ENCODE measurements around the gene C22orf23.
"Not testable (repeated sequence)": the region's sequence is repeated elsewhere in the genome, so short reads cannot be mapped to it uniquely, and the experiment has no call there.

Gene C22orf23

GRCh38 chr22:37982938-37983859 lies 29.8 kb upstream of the C22orf23 start:
- ChIA-PET CTCF (no interaction called here), POLR2A (no interaction called here)
- no peak for DNase-seq (ENCODE audit: low read depth, low spot score)
- TF ChIP-seq, protein P1, sequence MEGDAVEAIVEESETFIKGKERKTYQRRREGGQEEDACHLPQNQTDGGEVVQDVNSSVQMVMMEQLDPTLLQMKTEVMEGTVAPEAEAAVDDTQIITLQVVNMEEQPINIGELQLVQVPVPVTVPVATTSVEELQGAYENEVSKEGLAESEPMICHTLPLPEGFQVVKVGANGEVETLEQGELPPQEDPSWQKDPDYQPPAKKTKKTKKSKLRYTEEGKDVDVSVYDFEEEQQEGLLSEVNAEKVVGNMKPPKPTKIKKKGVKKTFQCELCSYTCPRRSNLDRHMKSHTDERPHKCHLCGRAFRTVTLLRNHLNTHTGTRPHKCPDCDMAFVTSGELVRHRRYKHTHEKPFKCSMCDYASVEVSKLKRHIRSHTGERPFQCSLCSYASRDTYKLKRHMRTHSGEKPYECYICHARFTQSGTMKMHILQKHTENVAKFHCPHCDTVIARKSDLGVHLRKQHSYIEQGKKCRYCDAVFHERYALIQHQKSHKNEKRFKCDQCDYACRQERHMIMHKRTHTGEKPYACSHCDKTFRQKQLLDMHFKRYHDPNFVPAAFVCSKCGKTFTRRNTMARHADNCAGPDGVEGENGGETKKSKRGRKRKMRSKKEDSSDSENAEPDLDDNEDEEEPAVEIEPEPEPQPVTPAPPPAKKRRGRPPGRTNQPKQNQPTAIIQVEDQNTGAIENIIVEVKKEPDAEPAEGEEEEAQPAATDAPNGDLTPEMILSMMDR (IDR thresholded peaks at IDR 0.05; ENCODE audit: insufficient read depth, low read length, missing control alignments), result peak; percentile 3
- no peak overlapping the region for H3K4me3 ChIP-seq (ENCODE audit: low read depth, low read length)

- H3K4me3 ChIP-seq (ENCODE audit: low read depth, low read length), result no peak overlapping the region
- POLR2A ChIA-PET, result no interaction called here
- DNase-seq (ENCODE audit: low read depth, low spot score), result no peak
- TF ChIP-seq, protein P1 (IDR thresholded peaks at IDR 0.05; ENCODE audit: insufficient read depth, low read length, missing control alignments), result no peak
- CTCF ChIA-PET, result no interaction called here
Observed at GRCh38 chr22:37982151-37982785, 28.9 kb upstream of the C22orf23 start.

DNA sequence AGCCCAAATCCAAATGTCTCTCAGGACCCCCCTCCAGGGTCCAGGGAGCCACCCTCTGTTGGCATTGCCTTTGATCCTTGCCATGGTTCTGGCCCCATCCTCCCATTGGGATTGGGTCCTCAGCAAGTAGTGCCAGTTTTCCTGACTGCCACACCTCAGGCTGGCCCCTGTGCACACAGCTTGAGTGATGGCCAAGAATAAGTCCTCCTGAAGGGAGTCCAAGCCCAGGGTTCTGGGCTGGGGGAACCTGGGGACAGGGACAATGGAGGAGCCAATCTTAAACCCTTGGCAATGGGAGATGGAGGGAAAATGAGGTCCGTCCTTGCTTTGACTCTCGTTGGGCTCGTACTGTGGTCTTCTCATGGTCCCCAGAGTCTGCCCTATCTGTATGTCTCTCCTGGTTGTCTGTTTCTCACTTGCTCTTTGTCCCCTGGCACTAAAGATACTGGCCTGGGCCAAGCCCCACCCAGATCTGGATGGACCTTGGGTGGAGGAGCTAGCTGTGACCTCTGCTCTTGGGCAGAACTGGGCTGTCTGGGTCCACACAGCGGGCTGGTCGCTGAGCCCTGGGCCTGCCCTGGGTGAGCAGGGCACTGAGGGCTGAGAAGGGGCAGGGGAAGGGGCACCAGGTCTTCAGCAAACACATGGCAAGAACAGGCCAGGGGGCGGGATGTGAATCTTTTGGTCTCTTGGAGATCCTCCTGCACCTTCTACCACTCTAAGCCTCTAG lies 28.0 kb upstream of the C22orf23 start:
- POLR2A ChIA-PET, result no interaction called here
- H3K4me3 ChIP-seq (ENCODE audit: low read depth, low read length), result no peak overlapping the region
- CTCF ChIA-PET, result no interaction called here
- TF ChIP-seq, protein P1 (IDR thresholded peaks at IDR 0.05; ENCODE audit: insufficient read depth, low read length, missing control alignments), result no peak
- no peak for DNase-seq (ENCODE audit: low read depth, low spot score)

DNA sequence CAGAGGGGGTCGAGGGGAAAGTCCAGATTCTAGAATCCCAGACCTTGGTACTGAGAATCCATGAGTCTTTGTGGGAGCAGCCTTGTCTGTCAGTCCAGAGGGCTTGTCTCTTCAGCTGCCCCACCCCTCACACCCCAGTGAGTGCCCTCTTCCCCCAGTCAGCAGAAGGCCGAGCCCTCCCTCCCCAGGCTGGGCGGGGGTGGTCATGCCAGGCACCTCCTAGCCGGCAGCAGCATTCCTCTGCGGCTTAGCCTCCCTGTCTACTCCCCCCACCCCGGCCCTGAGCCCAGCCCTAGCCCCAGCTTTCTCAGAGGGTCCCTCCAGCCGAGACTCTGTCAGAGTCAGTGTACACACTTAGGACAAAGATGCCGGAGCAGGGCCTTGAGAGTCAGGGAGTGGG lies 26.4 kb upstream of the C22orf23 start:
- no peak overlapping the region for H3K4me3 ChIP-seq (ENCODE audit: low read depth, low read length)
- POLR2A ChIA-PET, result no interaction called here
- no peak for DNase-seq (ENCODE audit: low read depth, low spot score)
- CTCF ChIA-PET, result interaction anchor here (0.8 to 1.3 kb wide), 3 partner anchors 8 to 13 kb away, joined by 3 to 7 read pairs (median 3); no protein-coding TSS in a partner anchor
- TF ChIP-seq, protein P1 (IDR thresholded peaks at IDR 0.05; ENCODE audit: insufficient read depth, low read length, missing control alignments), result no peak

DNA sequence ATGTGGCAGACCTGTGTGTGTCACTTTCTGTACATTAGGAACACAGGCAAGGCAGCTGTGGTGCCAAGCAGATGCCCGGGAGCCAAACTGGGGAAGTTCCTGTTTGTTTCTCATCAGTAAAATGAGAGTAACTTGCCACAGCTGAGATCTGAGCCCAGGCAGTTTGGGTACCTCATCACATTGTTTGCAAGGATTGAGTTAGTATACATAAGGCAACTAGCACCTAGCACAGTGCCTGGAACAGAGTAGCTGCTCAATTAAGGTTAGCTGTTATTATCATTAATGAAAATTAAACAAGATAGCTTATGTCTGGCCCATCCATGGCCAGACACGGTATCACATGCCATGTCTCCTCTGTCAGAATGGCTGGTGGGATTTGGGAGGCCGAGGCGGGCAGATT lies 23.1 kb upstream of the C22orf23 start:
- no peak overlapping the region for H3K4me3 ChIP-seq (ENCODE audit: low read depth, low read length)
- TF ChIP-seq, protein P1 (IDR thresholded peaks at IDR 0.05; ENCODE audit: insufficient read depth, low read length, missing control alignments), result no peak
- ChIA-PET CTCF (interaction anchor here (0.8 to 6.6 kb wide), 2 partner anchors 12 to 13 kb away, joined by 3 to 52 read pairs; no protein-coding TSS in a partner anchor), POLR2A (no interaction called here)
- no peak for DNase-seq (ENCODE audit: low read depth, low spot score)

DNA sequence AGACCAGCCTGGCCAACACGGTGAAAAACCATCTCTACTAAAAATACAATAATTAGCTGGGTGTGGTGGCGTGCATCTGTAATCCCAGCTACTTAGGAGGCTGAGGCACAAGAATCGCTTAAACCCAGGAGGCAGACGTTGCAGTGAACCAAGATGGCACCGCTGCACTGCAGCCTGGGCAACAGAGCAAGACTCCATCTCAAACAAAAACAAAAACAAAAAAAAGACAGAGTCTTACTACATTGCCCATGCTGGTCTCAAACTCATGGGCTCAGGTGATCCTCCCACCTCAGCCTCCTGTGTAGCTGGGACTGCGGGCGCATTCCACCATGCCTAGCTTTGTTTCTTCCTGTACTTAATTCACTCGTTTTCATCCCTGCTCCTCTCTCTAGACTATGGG lies 22.6 kb upstream of the C22orf23 start:
- CTCF ChIA-PET, result interaction anchor here (1.1 to 6.6 kb wide), 2 partner anchors 11 to 158 kb away, joined by 3 to 52 read pairs; no protein-coding TSS in a partner anchor
- POLR2A ChIA-PET; H3K4me3 ChIP-seq (ENCODE audit: low read depth, low read length); DNase-seq (ENCODE audit: low read depth, low spot score): not testable (repeated sequence)
